ENCODE measurements around the gene NSMCE3. TPM values are rescaled to one million over a fixed set of nuclear protein-coding genes. Genes with fewer than 3 reads are reported as not detected.

NSMCE3 gene
- polyA plus RNA-seq, 4 donors = 2.2 to 5.0 (median 3.9) TPM

DNA sequence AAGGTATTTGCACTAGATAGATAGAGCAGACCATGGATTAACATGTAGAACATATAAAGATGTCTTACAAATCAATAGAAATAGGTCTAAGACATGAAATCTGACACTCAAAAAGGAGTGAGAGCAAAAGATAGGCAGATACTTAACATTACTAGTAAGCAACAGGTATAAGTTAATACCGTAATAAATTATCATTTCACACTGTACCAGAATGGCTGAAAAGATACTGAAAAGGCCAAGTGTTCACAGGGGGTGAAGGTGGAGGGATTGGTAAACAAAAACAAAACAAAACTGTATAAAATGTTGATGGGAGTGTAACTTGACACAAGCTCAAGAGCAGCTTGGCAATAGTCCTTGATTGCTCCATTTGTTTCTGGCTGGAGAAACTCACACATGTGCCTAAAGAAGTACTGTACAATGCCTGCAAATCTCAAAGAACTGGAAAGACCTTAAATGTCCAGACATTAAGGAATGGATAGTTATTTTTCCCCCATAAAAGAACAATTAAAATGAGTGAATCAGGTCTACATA, 3.5 kb downstream of the NSMCE3 start:
- 87 to 96% (median 96%) methylated on average over 1 of the region's 1 CpG for WGBS, 3 donors
- Histone ChIP-seq H3K36me3 (ENCODE audit: control insufficient read depth in 3 of 3, insufficient read depth in 2 of 3, low read depth in 1 of 3, low read length in 3 of 3) (no peaks in the 10 kb centered on the region), H3K27me3 (ENCODE audit: control insufficient read depth in 3 of 3, insufficient read depth in 3 of 3, low read length in 3 of 3) (no peaks in the 10 kb centered on the region), H3K27ac (ENCODE audit: low read depth in 1 of 3, low read length in 2 of 3) (no peak overlapping the region), H3K4me3 (ENCODE audit: low read depth in 1 of 3, low read length in 3 of 3) (no peak overlapping the region), H3K9me3 (ENCODE audit: control insufficient read depth in 2 of 2, insufficient read depth in 1 of 2, low read depth in 1 of 2, low read length in 1 of 2) (no peaks in the 10 kb centered on the region), H3K4me1 (ENCODE audit: control insufficient read depth in 3 of 3, insufficient read depth in 2 of 3, low read depth in 1 of 3, low read length in 2 of 3) (peaks cover 2 to 4% (median 4%) of the 10 kb centered on the region in 3 donors)
- FAIRE-seq (no peak), DNase-seq (no peak)

GRCh38 chr15:29263289-29263688, 6.3 kb downstream of the NSMCE3 start:
- no peaks in the 10 kb centered on the region for H3K27me3 ChIP-seq (ENCODE audit: control insufficient read depth in 3 of 3, insufficient read depth in 3 of 3, low read length in 3 of 3)
- H3K9me3 ChIP-seq (ENCODE audit: control insufficient read depth in 2 of 2, insufficient read depth in 1 of 2, low read depth in 1 of 2, low read length in 1 of 2) = no peaks in the 10 kb centered on the region
- no peak overlapping the region for H3K27ac ChIP-seq (ENCODE audit: low read depth in 1 of 3, low read length in 2 of 3)
- DNase-seq (no peak), FAIRE-seq (no peak)
- H3K4me3 ChIP-seq (ENCODE audit: low read depth in 1 of 3, low read length in 3 of 3) = no peak overlapping the region
- no peaks in the 10 kb centered on the region for H3K36me3 ChIP-seq (ENCODE audit: control insufficient read depth in 3 of 3, insufficient read depth in 2 of 3, low read depth in 1 of 3, low read length in 3 of 3)
- peaks cover 0 to 2% (median 0%) of the 10 kb centered on the region in 3 donors for H3K4me1 ChIP-seq (ENCODE audit: control insufficient read depth in 3 of 3, insufficient read depth in 2 of 3, low read depth in 1 of 3, low read length in 2 of 3)
- 81 to 86% (median 83%) methylated on average over 3 of the region's 3 CpGs for WGBS, 3 donors

DNA sequence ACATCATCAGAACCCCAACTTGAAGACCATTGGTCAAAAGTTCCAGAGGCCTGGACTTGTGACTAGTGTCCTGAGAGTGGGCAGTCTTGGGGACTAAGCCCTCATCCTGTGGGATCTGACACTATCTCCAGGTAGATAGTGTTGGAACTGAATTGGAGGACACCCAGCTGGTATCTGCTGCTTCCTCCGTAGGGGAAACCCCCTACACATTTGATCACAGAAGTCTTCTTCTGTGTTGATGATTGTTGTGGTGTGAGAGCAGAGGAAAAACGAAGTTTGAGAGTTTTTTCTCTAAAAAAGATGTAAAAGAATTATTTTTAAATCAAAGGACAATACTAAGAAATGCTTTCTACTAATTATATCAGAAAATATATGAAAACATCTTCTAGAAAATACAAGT, 6.9 kb downstream of the NSMCE3 start:
- Histone ChIP-seq H3K27me3 (ENCODE audit: control insufficient read depth in 3 of 3, insufficient read depth in 3 of 3, low read length in 3 of 3) (no peaks in the 10 kb centered on the region), H3K9me3 (ENCODE audit: control insufficient read depth in 2 of 2, insufficient read depth in 1 of 2, low read depth in 1 of 2, low read length in 1 of 2) (no peaks in the 10 kb centered on the region), H3K36me3 (ENCODE audit: control insufficient read depth in 3 of 3, insufficient read depth in 2 of 3, low read depth in 1 of 3, low read length in 3 of 3) (no peaks in the 10 kb centered on the region), H3K4me3 (ENCODE audit: low read depth in 1 of 3, low read length in 3 of 3) (no peak overlapping the region), H3K4me1 (ENCODE audit: control insufficient read depth in 3 of 3, insufficient read depth in 2 of 3, low read depth in 1 of 3, low read length in 2 of 3) (peaks cover 0 to 2% (median 0%) of the 10 kb centered on the region in 3 donors), H3K27ac (ENCODE audit: low read depth in 1 of 3, low read length in 2 of 3) (no peak overlapping the region)
- WGBS, 3 donors = 56 to 69% (median 65%) methylated on average over 2 of the region's 2 CpGs
- FAIRE-seq = no peak
- no peak for DNase-seq

DNA sequence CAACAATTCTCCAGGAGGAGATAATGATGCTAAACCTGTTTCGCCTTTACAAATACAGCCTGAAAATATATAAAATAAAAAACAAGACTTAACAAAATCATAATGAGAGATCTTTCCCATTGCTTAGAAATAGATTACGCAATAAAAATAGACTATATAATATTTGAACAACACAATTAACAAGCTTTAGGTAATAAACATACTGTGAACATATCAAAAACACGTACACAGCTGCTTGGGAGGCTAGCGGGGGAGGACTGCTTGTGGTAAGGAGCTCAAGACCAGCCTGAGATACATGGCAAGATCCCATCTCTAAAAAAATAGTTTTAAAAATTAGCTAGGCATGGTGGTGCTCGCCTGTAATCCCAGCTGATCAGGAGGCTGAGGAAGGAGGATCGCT, 8.7 kb downstream of the NSMCE3 start:
- DNase-seq (no peak), FAIRE-seq (no peak)
- no peak overlapping the region for H3K27ac ChIP-seq (ENCODE audit: low read depth in 1 of 3, low read length in 2 of 3)
- no peaks in the 10 kb centered on the region for H3K9me3 ChIP-seq (ENCODE audit: control insufficient read depth in 2 of 2, insufficient read depth in 1 of 2, low read depth in 1 of 2, low read length in 1 of 2)
- no peaks in the 10 kb centered on the region for H3K27me3 ChIP-seq (ENCODE audit: control insufficient read depth in 3 of 3, insufficient read depth in 3 of 3, low read length in 3 of 3)
- H3K36me3 ChIP-seq (ENCODE audit: control insufficient read depth in 3 of 3, insufficient read depth in 2 of 3, low read depth in 1 of 3, low read length in 3 of 3) = no peaks in the 10 kb centered on the region
- WGBS, 3 donors = 91 to 98% (median 95%) methylated on average over 6 of the region's 6 CpGs
- no peak overlapping the region for H3K4me3 ChIP-seq (ENCODE audit: low read depth in 1 of 3, low read length in 3 of 3)
- H3K4me1 ChIP-seq (ENCODE audit: control insufficient read depth in 3 of 3, insufficient read depth in 2 of 3, low read depth in 1 of 3, low read length in 2 of 3) = no peaks in the 10 kb centered on the region

GRCh38 chr15:29259233-29259632, 10.4 kb downstream of the NSMCE3 start:
- H3K9me3 ChIP-seq (ENCODE audit: control insufficient read depth in 2 of 2, insufficient read depth in 1 of 2, low read depth in 1 of 2, low read length in 1 of 2) = no peaks in the 10 kb centered on the region
- DNase-seq (no peak), FAIRE-seq (no peak)
- no peaks in the 10 kb centered on the region for H3K4me1 ChIP-seq (ENCODE audit: control insufficient read depth in 3 of 3, insufficient read depth in 2 of 3, low read depth in 1 of 3, low read length in 2 of 3)
- WGBS, 3 donors = 0 to 48% (median 0%) methylated on average over 1 of the region's 1 CpG
- no peak overlapping the region for H3K4me3 ChIP-seq (ENCODE audit: low read depth in 1 of 3, low read length in 3 of 3)
- H3K36me3 ChIP-seq (ENCODE audit: control insufficient read depth in 3 of 3, insufficient read depth in 2 of 3, low read depth in 1 of 3, low read length in 3 of 3) = no peaks in the 10 kb centered on the region
- H3K27ac ChIP-seq (ENCODE audit: low read depth in 1 of 3, low read length in 2 of 3) = no peak overlapping the region
- no peaks in the 10 kb centered on the region for H3K27me3 ChIP-seq (ENCODE audit: control insufficient read depth in 3 of 3, insufficient read depth in 3 of 3, low read length in 3 of 3)

- H3K9me3 ChIP-seq (ENCODE audit: control insufficient read depth in 2 of 2, insufficient read depth in 1 of 2, low read depth in 1 of 2, low read length in 1 of 2) = no peaks in the 10 kb centered on the region
- DNase-seq = no peak
- no peaks in the 10 kb centered on the region for H3K36me3 ChIP-seq (ENCODE audit: control insufficient read depth in 3 of 3, insufficient read depth in 2 of 3, low read depth in 1 of 3, low read length in 3 of 3)
- no peaks in the 10 kb centered on the region for H3K4me1 ChIP-seq (ENCODE audit: control insufficient read depth in 3 of 3, insufficient read depth in 2 of 3, low read depth in 1 of 3, low read length in 2 of 3)
- no peak overlapping the region for H3K4me3 ChIP-seq (ENCODE audit: low read depth in 1 of 3, low read length in 3 of 3)
- H3K27ac ChIP-seq (ENCODE audit: low read depth in 1 of 3, low read length in 2 of 3) = no peak overlapping the region
- H3K27me3 ChIP-seq (ENCODE audit: control insufficient read depth in 3 of 3, insufficient read depth in 3 of 3, low read length in 3 of 3) = no peaks in the 10 kb centered on the region
- no peak for FAIRE-seq
These were observed 17.4 kb downstream of the NSMCE3 start for GRCh38 chr15:29252234-29252633.

DNA sequence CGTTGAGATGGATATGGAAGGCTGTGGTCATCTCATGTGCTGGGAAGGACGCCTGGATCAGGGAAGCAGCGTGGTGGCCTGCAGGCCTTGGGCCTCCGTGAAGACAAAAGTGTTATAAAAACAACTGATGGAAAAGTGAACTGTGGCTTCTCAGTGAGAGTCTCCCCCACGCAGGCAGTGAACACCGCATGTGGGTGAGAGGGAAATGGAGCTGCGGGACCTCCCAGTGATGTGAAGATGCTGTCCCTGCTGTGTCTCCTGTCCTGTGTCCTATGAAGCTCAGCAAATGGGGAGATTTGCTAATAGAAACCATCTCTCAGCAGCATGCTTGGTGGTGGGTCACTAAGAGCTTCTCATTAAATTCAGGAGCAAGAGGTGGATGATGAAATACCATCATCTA, 25.1 kb downstream of the NSMCE3 start:
- no peaks in the 10 kb centered on the region for H3K36me3 ChIP-seq (ENCODE audit: control insufficient read depth in 3 of 3, insufficient read depth in 2 of 3, low read depth in 1 of 3, low read length in 3 of 3)
- FAIRE-seq = no peak
- WGBS, 3 donors = 84 to 91% (median 86%) methylated on average over 7 of the region's 7 CpGs

DNA sequence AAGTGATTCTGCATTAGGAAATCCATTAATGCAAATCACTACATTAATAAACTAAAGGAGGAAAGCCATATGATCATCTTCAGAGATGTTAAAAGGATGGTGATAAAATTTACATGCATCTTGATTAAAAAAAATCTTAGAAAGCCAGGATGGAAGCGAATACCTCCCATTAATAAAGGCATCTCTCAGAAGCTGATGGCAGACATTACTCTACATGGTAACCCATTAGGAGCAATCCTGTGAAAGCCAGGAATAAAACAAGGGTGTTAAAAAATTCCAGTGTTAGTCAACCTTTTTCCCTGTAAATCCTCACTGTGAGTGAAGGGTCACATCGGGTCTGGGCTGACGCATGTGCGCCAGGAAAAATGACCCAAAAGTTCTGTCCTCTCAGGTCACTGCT, 25.5 kb downstream of the NSMCE3 start:
- no peak overlapping the region for H3K27ac ChIP-seq (ENCODE audit: low read depth in 1 of 3, low read length in 2 of 3)
- no peaks in the 10 kb centered on the region for H3K9me3 ChIP-seq (ENCODE audit: control insufficient read depth in 2 of 2, insufficient read depth in 1 of 2, low read depth in 1 of 2, low read length in 1 of 2)
- DNase-seq (no peak), FAIRE-seq (no peak)
- H3K36me3 ChIP-seq (ENCODE audit: control insufficient read depth in 3 of 3, insufficient read depth in 2 of 3, low read depth in 1 of 3, low read length in 3 of 3) = no peaks in the 10 kb centered on the region
- H3K27me3 ChIP-seq (ENCODE audit: control insufficient read depth in 3 of 3, insufficient read depth in 3 of 3, low read length in 3 of 3) = no peaks in the 10 kb centered on the region
- WGBS, 3 donors = 90 to 97% (median 91%) methylated on average over 4 of the region's 4 CpGs
- no peaks in the 10 kb centered on the region for H3K4me1 ChIP-seq (ENCODE audit: control insufficient read depth in 3 of 3, insufficient read depth in 2 of 3, low read depth in 1 of 3, low read length in 2 of 3)
- H3K4me3 ChIP-seq (ENCODE audit: low read depth in 1 of 3, low read length in 3 of 3) = no peak overlapping the region

More for the DNA sequence above, 25.1 kb downstream of the NSMCE3 start:
- DNase-seq = no peak
- Histone ChIP-seq H3K9me3 (ENCODE audit: control insufficient read depth in 2 of 2, insufficient read depth in 1 of 2, low read depth in 1 of 2, low read length in 1 of 2) (no peaks in the 10 kb centered on the region), H3K4me3 (ENCODE audit: low read depth in 1 of 3, low read length in 3 of 3) (no peak overlapping the region), H3K27ac (ENCODE audit: low read depth in 1 of 3, low read length in 2 of 3) (no peak overlapping the region), H3K4me1 (ENCODE audit: control insufficient read depth in 3 of 3, insufficient read depth in 2 of 3, low read depth in 1 of 3, low read length in 2 of 3) (no peaks in the 10 kb centered on the region), H3K27me3 (ENCODE audit: control insufficient read depth in 3 of 3, insufficient read depth in 3 of 3, low read length in 3 of 3) (no peaks in the 10 kb centered on the region)

DNA sequence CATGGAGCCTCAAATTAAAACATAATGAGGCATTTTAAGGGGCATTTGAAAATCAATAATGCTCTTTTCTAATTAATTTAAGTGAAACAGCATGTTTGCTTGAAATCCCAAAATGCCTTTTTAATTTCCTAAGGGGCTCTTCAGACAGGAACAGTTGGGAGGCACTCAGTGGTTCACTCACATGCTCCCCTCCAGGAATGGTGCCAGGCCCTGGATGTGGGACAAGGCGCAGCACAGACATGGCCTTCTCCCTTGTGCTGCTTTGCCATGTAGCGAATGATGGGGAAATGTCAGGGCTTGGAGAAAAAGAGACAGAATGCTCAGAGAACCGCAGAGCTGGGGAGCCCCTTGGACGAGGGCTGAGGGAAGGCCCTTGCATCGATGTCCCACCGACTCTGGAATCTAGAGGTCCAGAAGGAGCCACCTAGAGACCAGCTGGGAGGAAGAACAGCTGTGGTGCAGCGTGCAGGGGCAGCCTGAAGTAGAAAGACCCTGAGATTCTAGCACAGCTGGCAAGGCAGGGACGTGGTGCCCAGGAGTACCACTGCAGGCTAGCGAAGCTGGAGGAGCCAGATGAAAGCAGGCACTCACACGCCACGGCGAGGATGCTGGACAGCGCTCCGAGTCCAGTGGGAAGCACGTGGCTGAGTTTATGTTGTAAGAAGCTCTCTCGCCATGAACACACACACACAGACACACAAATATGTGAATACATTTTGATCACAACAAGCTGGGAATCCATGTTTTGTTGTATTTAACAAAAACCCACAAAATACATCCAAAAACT, 27.0 kb downstream of the NSMCE3 start:
- no peaks in the 10 kb centered on the region for H3K4me1 ChIP-seq (ENCODE audit: control insufficient read depth in 3 of 3, insufficient read depth in 2 of 3, low read depth in 1 of 3, low read length in 2 of 3)
- H3K27ac ChIP-seq (ENCODE audit: low read depth in 1 of 3, low read length in 2 of 3) = no peak overlapping the region
- FAIRE-seq (no peak), DNase-seq (no peak)
- no peak overlapping the region for H3K4me3 ChIP-seq (ENCODE audit: low read depth in 1 of 3, low read length in 3 of 3)
- H3K27me3 ChIP-seq (ENCODE audit: control insufficient read depth in 3 of 3, insufficient read depth in 3 of 3, low read length in 3 of 3) = no peaks in the 10 kb centered on the region
- H3K36me3 ChIP-seq (ENCODE audit: control insufficient read depth in 3 of 3, insufficient read depth in 2 of 3, low read depth in 1 of 3, low read length in 3 of 3) = no peaks in the 10 kb centered on the region
- no peaks in the 10 kb centered on the region for H3K9me3 ChIP-seq (ENCODE audit: control insufficient read depth in 2 of 2, insufficient read depth in 1 of 2, low read depth in 1 of 2, low read length in 1 of 2)
- WGBS, 3 donors = 69 to 84% (median 79%) methylated on average over 16 of the region's 16 CpGs
